Measurements from ENCODE around the gene CACNA1G. TPM values are rescaled to one million over a fixed set of nuclear protein-coding genes. Genes with fewer than 3 reads are reported as not detected.

Gene CACNA1G
- total RNA-seq, 1 donor from 2014 or later: 0.27 TPM

- no peak overlapping the region for H2AFZ ChIP-seq (ENCODE audit: low read depth, low read length)
- DNase-seq (ENCODE audit: low read depth) (no peak), FAIRE-seq (no peak)
- Mint-ChIP-seq H3K9me3 (ENCODE audit: unreplicated experiment) (no peaks in the 10 kb centered on the region), H3K36me3 (ENCODE audit: low read depth, unreplicated experiment) (no peaks in the 10 kb centered on the region), H3K4me3 (ENCODE audit: unreplicated experiment) (no peak overlapping the region), H3K4me1 (ENCODE audit: low read depth, unreplicated experiment) (peaks cover 3% of the 10 kb centered on the region), H3K27ac (ENCODE audit: unreplicated experiment) (no peak overlapping the region), H3K27me3 (ENCODE audit: low read depth, unreplicated experiment) (peaks cover 49% of the 10 kb centered on the region)
- no peak for TF ChIP-seq CTCF (IDR thresholded peaks at IDR 0.05; ENCODE audit: insufficient read depth, low read depth, low read length)
- no peak for TF ChIP-seq EZH2 (IDR thresholded peaks at IDR 0.05; ENCODE audit: insufficient read depth, low read length)
- H3K4me1 ChIP-seq (ENCODE audit: insufficient read depth, low read length): peaks cover 5% of the 10 kb centered on the region
- no peak overlapping the region for H3K4me2 ChIP-seq (ENCODE audit: low read length)
- no peaks in the 10 kb centered on the region for H3K36me3 ChIP-seq (ENCODE audit: insufficient read depth, low read length)
- no peaks in the 10 kb centered on the region for H4K20me1 ChIP-seq (ENCODE audit: insufficient read depth, low read length)
- no peak overlapping the region for H3K9ac ChIP-seq (ENCODE audit: low read length)
- H3K4me3 ChIP-seq (ENCODE audit: insufficient read depth, low read depth, low read length): no peak overlapping the region
- no peaks in the 10 kb centered on the region for H3K79me2 ChIP-seq (ENCODE audit: insufficient read depth, low read length)
- H3K9me3 ChIP-seq (ENCODE audit: insufficient read depth, low read depth, low read length): no peaks in the 10 kb centered on the region
- no peaks in the 10 kb centered on the region for H3K27me3 ChIP-seq (ENCODE audit: insufficient read depth, low read length)
- H3K27ac ChIP-seq (ENCODE audit: low read depth, low read length): no peak overlapping the region
These were observed 33.8 kb downstream of the CACNA1G start for GRCh38 chr17:50594128-50594823.

- H3K4me3 ChIP-seq (ENCODE audit: insufficient read depth, low read depth, low read length): no peak overlapping the region
- no peak for FAIRE-seq
- no peaks in the 10 kb centered on the region for H4K20me1 ChIP-seq (ENCODE audit: insufficient read depth, low read length)
- H3K9ac ChIP-seq (ENCODE audit: low read length): no peak overlapping the region
- H3K27me3 ChIP-seq (ENCODE audit: insufficient read depth, low read length): no peaks in the 10 kb centered on the region
- H3K27ac ChIP-seq (ENCODE audit: low read depth, low read length): no peak overlapping the region
- no peaks in the 10 kb centered on the region for H3K79me2 ChIP-seq (ENCODE audit: insufficient read depth, low read length)
- no peaks in the 10 kb centered on the region for H3K9me3 ChIP-seq (ENCODE audit: insufficient read depth, low read depth, low read length)
- H3K27ac Mint-ChIP-seq (ENCODE audit: unreplicated experiment): no peak overlapping the region
- DNase-seq (ENCODE audit: low read depth): no peak
- H3K4me2 ChIP-seq (ENCODE audit: low read length): no peak overlapping the region
- no peaks in the 10 kb centered on the region for H3K4me1 ChIP-seq (ENCODE audit: insufficient read depth, low read length)
- H3K36me3 ChIP-seq (ENCODE audit: insufficient read depth, low read length): no peaks in the 10 kb centered on the region
- no peaks in the 10 kb centered on the region for H3K9me3 Mint-ChIP-seq (ENCODE audit: unreplicated experiment)
- no peak overlapping the region for H3K4me3 Mint-ChIP-seq (ENCODE audit: unreplicated experiment)
- no peak overlapping the region for H2AFZ ChIP-seq (ENCODE audit: low read depth, low read length)
- no peak for TF ChIP-seq EZH2 (IDR thresholded peaks at IDR 0.05; ENCODE audit: insufficient read depth, low read length)
- H3K27me3 Mint-ChIP-seq (ENCODE audit: low read depth, unreplicated experiment): peaks cover 44% of the 10 kb centered on the region
- no peaks in the 10 kb centered on the region for H3K36me3 Mint-ChIP-seq (ENCODE audit: low read depth, unreplicated experiment)
- no peaks in the 10 kb centered on the region for H3K4me1 Mint-ChIP-seq (ENCODE audit: low read depth, unreplicated experiment)
These were observed 34.4 kb downstream of the CACNA1G start for GRCh38 chr17:50594892-50595291.

- no peak overlapping the region for H3K4me3 ChIP-seq (ENCODE audit: insufficient read depth, low read depth, low read length)
- H3K36me3 ChIP-seq (ENCODE audit: insufficient read depth, low read length): no peaks in the 10 kb centered on the region
- H3K27ac ChIP-seq (ENCODE audit: low read depth, low read length): no peak overlapping the region
- H3K9me3 ChIP-seq (ENCODE audit: insufficient read depth, low read depth, low read length): no peaks in the 10 kb centered on the region
- FAIRE-seq (no peak), DNase-seq (ENCODE audit: low read depth) (no peak)
- Mint-ChIP-seq H3K36me3 (ENCODE audit: low read depth, unreplicated experiment) (no peaks in the 10 kb centered on the region), H3K27me3 (ENCODE audit: low read depth, unreplicated experiment) (peaks cover 39% of the 10 kb centered on the region), H3K9me3 (ENCODE audit: unreplicated experiment) (no peaks in the 10 kb centered on the region), H3K4me3 (ENCODE audit: unreplicated experiment) (no peak overlapping the region), H3K27ac (ENCODE audit: unreplicated experiment) (no peak overlapping the region), H3K4me1 (ENCODE audit: low read depth, unreplicated experiment) (no peaks in the 10 kb centered on the region)
- no peak for TF ChIP-seq EZH2 (IDR thresholded peaks at IDR 0.05; ENCODE audit: insufficient read depth, low read length)
- TF ChIP-seq CTCF (IDR thresholded peaks at IDR 0.05; ENCODE audit: insufficient read depth, low read depth, low read length): no peak
- H3K79me2 ChIP-seq (ENCODE audit: insufficient read depth, low read length): no peaks in the 10 kb centered on the region
- no peak overlapping the region for H2AFZ ChIP-seq (ENCODE audit: low read depth, low read length)
- no peak overlapping the region for H3K4me2 ChIP-seq (ENCODE audit: low read length)
- H3K4me1 ChIP-seq (ENCODE audit: insufficient read depth, low read length): no peaks in the 10 kb centered on the region
- H4K20me1 ChIP-seq (ENCODE audit: insufficient read depth, low read length): no peaks in the 10 kb centered on the region
- H3K27me3 ChIP-seq (ENCODE audit: insufficient read depth, low read length): no peaks in the 10 kb centered on the region
- H3K9ac ChIP-seq (ENCODE audit: low read length): no peak overlapping the region
These were observed 35.9 kb downstream of the CACNA1G start for GRCh38 chr17:50596191-50597037.
